ENCODE results near the gene CRISPLD2. TPM values are rescaled to one million over a fixed set of nuclear protein-coding genes. Genes with fewer than 3 reads are reported as not detected.

CRISPLD2 gene
- total RNA-seq, 1 donor = 40.2 TPM

DNA sequence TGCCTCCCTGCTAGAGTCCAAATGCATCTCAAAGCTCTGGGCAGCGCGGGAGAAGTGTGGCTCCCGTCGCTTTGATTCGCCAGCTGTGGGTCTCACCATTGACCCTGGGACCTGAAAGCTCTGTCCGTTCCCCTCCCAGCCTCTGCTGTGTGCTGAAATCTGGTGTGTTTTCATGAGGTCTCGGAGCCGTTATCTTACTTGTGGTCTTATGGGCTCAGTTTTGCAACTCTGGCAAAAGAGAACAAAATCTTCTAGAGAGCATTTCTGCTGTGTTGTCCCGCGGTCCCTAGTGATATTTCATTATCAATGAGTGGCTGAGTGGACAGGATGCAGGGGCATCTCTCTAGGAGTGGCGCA is 13.3 kb downstream of the CRISPLD2 start:
- TF ChIP-seq, protein P1, sequence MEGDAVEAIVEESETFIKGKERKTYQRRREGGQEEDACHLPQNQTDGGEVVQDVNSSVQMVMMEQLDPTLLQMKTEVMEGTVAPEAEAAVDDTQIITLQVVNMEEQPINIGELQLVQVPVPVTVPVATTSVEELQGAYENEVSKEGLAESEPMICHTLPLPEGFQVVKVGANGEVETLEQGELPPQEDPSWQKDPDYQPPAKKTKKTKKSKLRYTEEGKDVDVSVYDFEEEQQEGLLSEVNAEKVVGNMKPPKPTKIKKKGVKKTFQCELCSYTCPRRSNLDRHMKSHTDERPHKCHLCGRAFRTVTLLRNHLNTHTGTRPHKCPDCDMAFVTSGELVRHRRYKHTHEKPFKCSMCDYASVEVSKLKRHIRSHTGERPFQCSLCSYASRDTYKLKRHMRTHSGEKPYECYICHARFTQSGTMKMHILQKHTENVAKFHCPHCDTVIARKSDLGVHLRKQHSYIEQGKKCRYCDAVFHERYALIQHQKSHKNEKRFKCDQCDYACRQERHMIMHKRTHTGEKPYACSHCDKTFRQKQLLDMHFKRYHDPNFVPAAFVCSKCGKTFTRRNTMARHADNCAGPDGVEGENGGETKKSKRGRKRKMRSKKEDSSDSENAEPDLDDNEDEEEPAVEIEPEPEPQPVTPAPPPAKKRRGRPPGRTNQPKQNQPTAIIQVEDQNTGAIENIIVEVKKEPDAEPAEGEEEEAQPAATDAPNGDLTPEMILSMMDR (IDR thresholded peaks at IDR 0.05; ENCODE audit: extremely low read depth, low read depth, low read length) = no peak
- H3K36me3 ChIP-seq (ENCODE audit: insufficient read depth, low read length) = no peaks in the 10 kb centered on the region
- peak; percentile 51 for DNase-seq (ENCODE audit: insufficient read length, low spot score, missing footprints)
- no peaks in the 10 kb centered on the region for H4K20me1 ChIP-seq (ENCODE audit: insufficient read depth, low read length)
- no peak overlapping the region for H2AFZ ChIP-seq (ENCODE audit: low read length)
- H3K9me3 ChIP-seq (ENCODE audit: low read depth, low read length) = no peaks in the 10 kb centered on the region
- H3K4me2 ChIP-seq (ENCODE audit: insufficient read depth, low read length) = peak overlapping the region; percentile 83
- no peaks in the 10 kb centered on the region for H3K79me2 ChIP-seq (ENCODE audit: insufficient read depth, low read length)
- peak overlapping the region; percentile 97 for H3K27ac ChIP-seq (ENCODE audit: low read depth, low read length)
- H3K4me3 ChIP-seq (ENCODE audit: insufficient read depth, low read length) = peak overlapping the region; percentile 60
- peaks cover 53% of the 10 kb centered on the region for H3K4me1 ChIP-seq (ENCODE audit: insufficient read depth, low read length)
- no peaks in the 10 kb centered on the region for H3K27me3 ChIP-seq (ENCODE audit: insufficient read depth, low read length)

DNA sequence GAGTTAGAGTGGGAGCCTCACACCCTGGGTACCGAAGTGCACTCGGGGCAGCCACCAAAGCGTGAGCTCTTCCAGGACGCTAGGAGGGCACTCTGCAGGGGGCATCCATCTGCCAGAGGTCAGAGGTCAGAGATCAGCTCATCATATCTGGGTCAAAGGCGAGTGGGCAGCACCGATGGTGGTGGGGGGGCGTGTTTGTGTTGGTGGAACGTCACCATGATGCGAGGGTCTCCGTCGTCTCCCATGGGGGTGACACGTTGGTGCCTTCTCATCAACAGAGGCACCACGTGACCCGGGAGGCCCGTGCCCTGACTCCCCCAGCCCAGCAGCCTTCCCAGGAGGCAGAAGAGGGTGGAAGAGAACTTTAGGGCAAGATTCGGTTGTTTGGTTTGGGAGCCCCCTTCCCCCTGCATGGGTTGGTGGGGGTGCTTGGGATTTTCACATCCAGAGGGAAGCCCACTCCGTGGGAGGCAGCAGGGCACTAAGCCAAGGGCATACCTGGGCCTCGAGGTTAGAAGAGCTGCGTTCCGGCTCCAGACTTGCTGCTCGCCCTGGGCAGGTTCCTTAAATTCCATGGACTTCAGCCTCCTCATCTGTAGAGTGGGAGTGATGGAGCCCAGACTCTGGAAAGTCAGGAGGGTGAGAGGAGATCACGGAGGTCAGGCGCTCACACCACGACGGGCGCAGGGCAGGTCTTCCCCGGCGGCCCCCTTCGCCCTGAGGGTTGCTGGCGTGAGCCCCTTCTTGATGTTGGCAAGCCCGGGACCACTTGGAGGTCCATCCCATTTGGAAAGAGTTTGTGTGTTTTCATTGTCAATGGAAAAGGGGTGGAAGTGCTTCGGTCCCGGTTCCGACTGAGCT is 14.0 kb downstream of the CRISPLD2 start:
- H3K36me3 ChIP-seq (ENCODE audit: insufficient read depth, low read length) = no peaks in the 10 kb centered on the region
- no peaks in the 10 kb centered on the region for H3K27me3 ChIP-seq (ENCODE audit: insufficient read depth, low read length)
- no peak overlapping the region for H3K4me2 ChIP-seq (ENCODE audit: insufficient read depth, low read length)
- H2AFZ ChIP-seq (ENCODE audit: low read length) = no peak overlapping the region
- no peaks in the 10 kb centered on the region for H3K9me3 ChIP-seq (ENCODE audit: low read depth, low read length)
- TF ChIP-seq, protein P1 (IDR thresholded peaks at IDR 0.05; ENCODE audit: extremely low read depth, low read depth, low read length) = no peak
- no peaks in the 10 kb centered on the region for H3K79me2 ChIP-seq (ENCODE audit: insufficient read depth, low read length)
- H4K20me1 ChIP-seq (ENCODE audit: insufficient read depth, low read length) = no peaks in the 10 kb centered on the region
- H3K4me3 ChIP-seq (ENCODE audit: insufficient read depth, low read length) = no peak overlapping the region
- H3K27ac ChIP-seq (ENCODE audit: low read depth, low read length) = peak overlapping the region; percentile 97
- H3K4me1 ChIP-seq (ENCODE audit: insufficient read depth, low read length) = peaks cover 53% of the 10 kb centered on the region
- DNase-seq (ENCODE audit: insufficient read length, low spot score, missing footprints) = peak; percentile 15

DNA sequence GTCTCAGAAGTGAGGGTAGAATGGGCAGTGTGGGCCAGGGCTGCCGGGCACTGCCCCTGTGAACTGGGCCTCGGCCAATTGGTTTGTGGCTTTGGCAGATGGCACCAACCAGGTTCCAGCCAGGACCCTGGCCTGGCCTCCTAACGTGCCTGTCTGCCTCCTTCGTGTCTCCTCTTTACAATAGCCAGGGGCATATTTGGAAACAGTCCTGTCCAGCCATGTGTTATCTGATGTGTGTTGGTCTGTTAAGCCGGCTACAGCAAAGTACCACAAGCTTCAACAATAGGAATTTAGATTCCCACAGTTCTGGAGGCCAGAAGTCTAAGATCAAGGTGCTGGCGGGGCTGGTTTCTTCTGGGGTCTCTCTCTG is 14.6 kb downstream of the CRISPLD2 start:
- peak; percentile 80 for DNase-seq (ENCODE audit: insufficient read length, low spot score, missing footprints)
- no peaks in the 10 kb centered on the region for H3K36me3 ChIP-seq (ENCODE audit: insufficient read depth, low read length)
- peak overlapping the region; percentile 97 for H3K27ac ChIP-seq (ENCODE audit: low read depth, low read length)
- H3K4me1 ChIP-seq (ENCODE audit: insufficient read depth, low read length) = peaks cover 52% of the 10 kb centered on the region
- TF ChIP-seq, protein P1 (IDR thresholded peaks at IDR 0.05; ENCODE audit: extremely low read depth, low read depth, low read length) = no peak
- H3K4me2 ChIP-seq (ENCODE audit: insufficient read depth, low read length) = no peak overlapping the region
- H2AFZ ChIP-seq (ENCODE audit: low read length) = no peak overlapping the region
- no peaks in the 10 kb centered on the region for H3K27me3 ChIP-seq (ENCODE audit: insufficient read depth, low read length)
- H3K4me3 ChIP-seq (ENCODE audit: insufficient read depth, low read length) = no peak overlapping the region
- no peaks in the 10 kb centered on the region for H4K20me1 ChIP-seq (ENCODE audit: insufficient read depth, low read length)
- H3K79me2 ChIP-seq (ENCODE audit: insufficient read depth, low read length) = no peaks in the 10 kb centered on the region
- no peaks in the 10 kb centered on the region for H3K9me3 ChIP-seq (ENCODE audit: low read depth, low read length)

DNA sequence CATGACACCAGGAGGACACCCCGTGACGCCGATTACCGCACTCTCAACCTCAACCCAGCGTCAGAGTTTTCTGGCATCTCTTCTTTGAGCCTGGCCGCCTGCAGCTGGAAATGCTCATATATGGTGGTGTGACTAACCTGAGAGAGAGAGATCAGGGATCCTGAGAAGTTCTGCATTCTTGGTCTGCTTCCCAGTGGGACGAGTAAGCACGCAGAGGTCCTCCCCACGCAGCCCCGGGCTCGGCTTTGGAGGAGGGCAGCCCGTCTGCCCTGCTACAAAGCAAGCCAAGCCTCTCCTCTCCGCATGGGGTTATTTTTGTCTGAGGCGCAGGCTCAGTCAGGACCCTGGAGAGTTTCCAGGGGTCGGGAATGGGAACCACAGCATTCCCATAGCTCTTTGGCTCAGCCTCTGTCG is 16.5 kb downstream of the CRISPLD2 start:
- H3K4me1 ChIP-seq (ENCODE audit: insufficient read depth, low read length) = peaks cover 58% of the 10 kb centered on the region
- no peak overlapping the region for H3K4me3 ChIP-seq (ENCODE audit: insufficient read depth, low read length)
- no peaks in the 10 kb centered on the region for H3K36me3 ChIP-seq (ENCODE audit: insufficient read depth, low read length)
- DNase-seq (ENCODE audit: insufficient read length, low spot score, missing footprints) = peak; percentile 100
- H3K4me2 ChIP-seq (ENCODE audit: insufficient read depth, low read length) = peak overlapping the region; percentile 37
- TF ChIP-seq, protein P1 (IDR thresholded peaks at IDR 0.05; ENCODE audit: extremely low read depth, low read depth, low read length) = no peak
- peak overlapping the region; percentile 95 for H3K27ac ChIP-seq (ENCODE audit: low read depth, low read length)
- H2AFZ ChIP-seq (ENCODE audit: low read length) = no peak overlapping the region
- H3K27me3 ChIP-seq (ENCODE audit: insufficient read depth, low read length) = no peaks in the 10 kb centered on the region
- H3K79me2 ChIP-seq (ENCODE audit: insufficient read depth, low read length) = no peaks in the 10 kb centered on the region
- H3K9me3 ChIP-seq (ENCODE audit: low read depth, low read length) = no peaks in the 10 kb centered on the region
- H4K20me1 ChIP-seq (ENCODE audit: insufficient read depth, low read length) = no peaks in the 10 kb centered on the region
